Effector memory CD4-positive, alpha-beta T cell (primary cell): Measurements from ENCODE around the gene PXMP4.

Experiments
- DNase-seq, 3 donors: peaks; one replicate each; pipeline ENCODE4 v3.0.0-alpha.2; 2020
- H3K27ac ChIP-seq: 2 replicates; pipeline ENCODE4 v1.7.0; 2013; ENCODE audit warnings: mild to moderate bottlenecking, low read length, moderate library complexity; ENCODE audit not compliant: insufficient read depth, poor library complexity, severe bottlenecking
- H3K27me3 ChIP-seq: replicated peaks from 2 replicates; pipeline ENCODE4 v1.7.0; 2013; ENCODE audit warnings: mild to moderate bottlenecking, low read length; ENCODE audit not compliant: insufficient read depth, control insufficient read depth, poor library complexity, severe bottlenecking
- H3K36me3 ChIP-seq: 2 replicates; pipeline ENCODE4 v1.7.0; 2013; ENCODE audit warnings: mild to moderate bottlenecking, low read length, moderate library complexity; ENCODE audit not compliant: control insufficient read depth, insufficient read depth
- H3K4me1 ChIP-seq: 2 replicates; pipeline ENCODE4 v1.7.0; 2013; ENCODE audit warnings: low read length, mild to moderate bottlenecking; ENCODE audit not compliant: control insufficient read depth, insufficient read depth, poor library complexity, severe bottlenecking
- H3K4me3 ChIP-seq: 2 replicates; pipeline ENCODE4 v1.7.0; 2013; ENCODE audit warnings: low read length, low read depth, mild to moderate bottlenecking; ENCODE audit not compliant: insufficient read depth, poor library complexity, severe bottlenecking
- H3K9me3 ChIP-seq: 2 replicates; pipeline ENCODE4 v1.7.0; 2013; ENCODE audit warnings: mild to moderate bottlenecking, low read length, moderate library complexity; ENCODE audit not compliant: control insufficient read depth

Gene PXMP4

GRCh38 chr20:33732166-33732970, 12.3 kb upstream of the PXMP4 start:
- peak; percentile 76 to 82 (median 78) for DNase-seq
- Histone ChIP-seq H3K9me3 (no peaks in the 10 kb centered on the region), H3K27ac (peak overlapping the region; percentile 56), H3K27me3 (no peaks in the 10 kb centered on the region), H3K4me1 (peaks cover 3% of the 10 kb centered on the region), H3K4me3 (peak overlapping the region; percentile 60), H3K36me3 (no peaks in the 10 kb centered on the region)

DNA sequence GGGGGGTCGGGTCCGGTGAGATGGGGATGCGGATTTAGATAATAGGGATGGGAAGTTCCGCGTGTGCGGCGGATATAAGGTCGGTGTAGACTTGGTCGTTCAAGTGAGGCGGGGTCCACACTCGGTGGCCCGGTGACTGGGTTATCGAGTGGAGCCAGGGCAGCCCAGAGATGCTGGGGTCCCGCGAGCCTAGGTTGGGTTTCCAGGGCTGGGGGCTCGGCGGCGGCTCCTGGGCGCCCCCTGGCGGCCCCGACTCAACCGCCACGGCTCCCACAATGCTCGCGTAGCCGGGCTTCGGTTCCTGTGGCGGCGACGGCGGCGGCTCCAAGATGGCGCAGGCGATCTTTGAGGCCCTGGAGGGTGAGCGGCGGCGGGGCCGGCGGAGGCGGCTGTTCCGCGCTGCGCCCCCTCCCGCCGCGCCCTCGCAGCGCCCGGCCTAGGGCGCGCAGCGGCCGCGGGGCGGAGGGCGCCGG, 11.6 kb upstream of the PXMP4 start, which contains the start of gene ZNF341:
ZNF341 (plus strand) TSS at position 304 of the 473 bp plus-strand sequence; CDS start at position 330, 26 bp downstream.
- H3K27ac ChIP-seq: peak within 1 kb of the TSS; percentile 56

DNA sequence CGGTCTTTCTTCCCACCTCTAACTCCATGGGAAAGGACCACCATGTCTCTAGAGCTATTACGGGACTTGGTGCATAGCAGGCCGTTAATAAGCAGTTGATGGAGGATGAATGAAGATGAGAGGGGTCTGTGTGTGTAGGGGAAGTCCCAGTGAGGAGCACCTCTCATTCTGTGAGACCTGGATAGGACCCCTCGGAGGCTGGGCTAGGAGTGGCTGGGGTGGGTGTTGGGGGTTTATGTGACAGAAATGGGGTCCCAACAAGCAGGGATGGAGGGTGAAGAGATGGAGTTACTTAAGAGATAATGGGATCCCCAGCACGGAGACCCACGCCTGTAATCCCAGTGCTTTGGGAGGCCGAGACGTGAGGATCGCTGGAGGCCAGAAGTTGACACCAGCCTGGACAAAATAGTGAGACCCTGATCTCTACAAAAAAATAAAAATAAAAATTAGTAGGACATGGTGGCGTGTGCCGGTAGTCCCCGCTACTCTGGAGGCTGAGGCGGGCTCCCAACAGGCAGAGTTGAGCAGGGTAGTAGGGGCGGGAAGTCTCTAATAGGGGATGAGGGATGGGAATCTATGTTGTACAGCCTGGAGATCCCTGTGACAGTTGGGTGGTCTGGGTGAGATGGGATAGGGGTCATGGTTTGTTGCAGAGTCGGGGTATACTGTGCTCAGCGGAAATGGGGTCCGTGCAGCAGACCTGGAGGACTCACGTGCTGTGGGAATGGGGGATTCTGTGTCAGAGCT, 11.0 kb upstream of the PXMP4 start:
- no peak for DNase-seq

More for the DNA sequence above, 11.6 kb upstream of the PXMP4 start, which contains the start of gene ZNF341:
- Histone ChIP-seq H3K4me3 (peak within 1 kb of the TSS; percentile 60), H3K27me3 (no peaks in the 10 kb centered on the region), H3K4me1 (peaks cover 3% of the 10 kb centered on the region), H3K9me3 (no peaks in the 10 kb centered on the region), H3K36me3 (no peaks in the 10 kb centered on the region)
- DNase-seq: peak in 2 of 3 donors; percentile 82

DNA sequence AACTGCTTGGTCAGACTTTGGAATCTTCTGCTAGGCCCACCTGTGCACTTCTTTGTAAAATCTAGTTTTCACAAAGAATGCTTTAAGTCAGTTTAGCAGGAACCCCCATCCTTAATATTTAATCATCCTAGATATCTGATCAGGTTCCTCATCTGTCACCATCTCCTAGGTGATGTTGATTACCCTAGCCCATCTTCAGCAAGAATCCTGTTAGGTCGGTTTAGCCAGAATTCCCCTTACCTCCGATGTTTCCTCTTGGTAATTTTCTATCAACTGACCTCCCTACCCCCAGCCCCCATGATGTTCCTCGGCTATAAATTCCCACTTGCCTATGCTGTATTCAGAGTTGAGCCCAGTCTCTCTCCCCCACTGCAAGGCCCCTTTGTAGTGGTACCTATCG, 9.0 kb upstream of the PXMP4 start:
- no peaks in the 10 kb centered on the region for H3K9me3 ChIP-seq
- H3K4me1 ChIP-seq: peaks cover 3% of the 10 kb centered on the region
- H3K36me3 ChIP-seq: no peaks in the 10 kb centered on the region
- H3K27me3 ChIP-seq: no peaks in the 10 kb centered on the region
- no peak for DNase-seq
- H3K4me3 ChIP-seq: no peak overlapping the region
- no peak overlapping the region for H3K27ac ChIP-seq

More for the DNA sequence above, 11.0 kb upstream of the PXMP4 start:
- H3K4me3 ChIP-seq: peak overlapping the region; percentile 50
- H3K36me3 ChIP-seq: no peaks in the 10 kb centered on the region
- no peaks in the 10 kb centered on the region for H3K9me3 ChIP-seq
- no peaks in the 10 kb centered on the region for H3K27me3 ChIP-seq
- H3K27ac ChIP-seq: peak overlapping the region; percentile 37
- H3K4me1 ChIP-seq: peaks cover 3% of the 10 kb centered on the region

GRCh38 chr20:33728463-33728862, 8.4 kb upstream of the PXMP4 start:
- Histone ChIP-seq H3K27ac (no peak overlapping the region), H3K4me3 (no peak overlapping the region), H3K9me3 (no peaks in the 10 kb centered on the region), H3K27me3 (no peaks in the 10 kb centered on the region), H3K4me1 (no peaks in the 10 kb centered on the region), H3K36me3 (no peaks in the 10 kb centered on the region)
- DNase-seq: no peak

- H3K27me3 ChIP-seq: no peaks in the 10 kb centered on the region
- no peak overlapping the region for H3K4me3 ChIP-seq
- no peaks in the 10 kb centered on the region for H3K4me1 ChIP-seq
- H3K36me3 ChIP-seq: no peaks in the 10 kb centered on the region
- no peak overlapping the region for H3K27ac ChIP-seq
- no peaks in the 10 kb centered on the region for H3K9me3 ChIP-seq
- DNase-seq: no peak
Measured at GRCh38 chr20:33727806-33728205, 7.7 kb upstream of the PXMP4 start.

DNA sequence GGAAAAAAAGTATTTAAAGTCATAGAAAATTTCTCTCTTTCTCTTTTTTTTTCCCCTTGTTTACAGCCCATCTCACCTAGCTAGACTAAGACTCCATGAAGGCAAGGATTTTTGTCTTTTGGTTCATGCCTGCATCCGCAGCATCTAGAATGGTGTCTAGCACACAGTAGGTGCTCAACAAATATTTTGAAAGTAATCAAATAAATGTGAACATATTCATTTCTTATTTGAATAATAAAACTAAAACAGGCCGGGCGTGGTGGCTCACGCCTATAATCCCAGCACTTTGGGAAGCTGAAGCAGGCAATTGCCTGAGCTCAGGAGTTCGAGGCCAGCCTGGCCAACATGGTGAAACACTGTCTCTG, 7.0 kb upstream of the PXMP4 start:
- H3K27me3 ChIP-seq: no peaks in the 10 kb centered on the region
- no peaks in the 10 kb centered on the region for H3K9me3 ChIP-seq
- H3K36me3 ChIP-seq: no peaks in the 10 kb centered on the region
- H3K27ac ChIP-seq: no peak overlapping the region
- DNase-seq: no peak
- H3K4me1 ChIP-seq: no peaks in the 10 kb centered on the region
- H3K4me3 ChIP-seq: no peak overlapping the region

GRCh38 chr20:33725607-33726264, 5.6 kb upstream of the PXMP4 start:
- no peaks in the 10 kb centered on the region for H3K36me3 ChIP-seq
- no peaks in the 10 kb centered on the region for H3K4me1 ChIP-seq
- H3K27ac ChIP-seq: no peak overlapping the region
- no peak overlapping the region for H3K4me3 ChIP-seq
- no peaks in the 10 kb centered on the region for H3K27me3 ChIP-seq
- no peaks in the 10 kb centered on the region for H3K9me3 ChIP-seq
- no peak for DNase-seq

- H3K36me3 ChIP-seq: no peaks in the 10 kb centered on the region
- peaks cover 4% of the 10 kb centered on the region for H3K4me1 ChIP-seq
- H3K9me3 ChIP-seq: no peaks in the 10 kb centered on the region
- no peak overlapping the region for H3K4me3 ChIP-seq
- DNase-seq: no peak
- H3K27me3 ChIP-seq: no peaks in the 10 kb centered on the region
- H3K27ac ChIP-seq: no peak overlapping the region
Measured at GRCh38 chr20:33724439-33725094, 4.5 kb upstream of the PXMP4 start.
